Gastroesophageal sphincter (tissue), 4 donors: ENCODE measurements around the gene ALOX5AP. TPM values are rescaled to one million over a fixed set of nuclear protein-coding genes. Genes with fewer than 3 reads are reported as not detected.

Experiments used
- total RNA-seq, 4 donors: library from RNA; depleted of rRNA; stranded (reverse); fragments of >200 nt; gene quantifications; one replicate each; pipeline ENCODE4 v1.1.0, GENCODE V29; 2016

Gene ALOX5AP
- total RNA-seq, 4 donors from 2014 or later, result 5.6 to 34.7 (median 19.7) TPM

Other genes starting within 250 kb of the ALOX5AP start
- 10 to 100 TPM; 17.3 to 30.2 (median 23.5) TPM for gene USPL1, start 117.6 kb upstream of the ALOX5AP start, total RNA-seq
- 100 to 1,000 TPM in 1 of 4 donors, 10 to 100 TPM in 3; 16.8 to 189 (median 38.4) TPM for gene MEDAG, start 170.7 kb downstream of the ALOX5AP start, total RNA-seq
- gene TEX26, start 197.1 kb downstream of the ALOX5AP start, total RNA-seq, result 1 to 10 TPM in 1 of 4 donors, under 1 TPM in 1, not detected in 2; 0.27 to 1.7 TPM